RPMI8226 (cell line): Measurements from ENCODE around the gene KIAA1328.
"Not testable (repeated sequence)": the region's sequence is repeated elsewhere in the genome, so short reads cannot be mapped to it uniquely, and the experiment has no call there.

ENCODE experiments used
- DNase-seq: peaks from one replicate; pipeline ENCODE4 v3.0.0-alpha.2; 2015

KIAA1328 gene

GRCh38 chr18:36888778-36889177, 59.9 kb downstream of the KIAA1328 start:
- no peak for DNase-seq

DNA sequence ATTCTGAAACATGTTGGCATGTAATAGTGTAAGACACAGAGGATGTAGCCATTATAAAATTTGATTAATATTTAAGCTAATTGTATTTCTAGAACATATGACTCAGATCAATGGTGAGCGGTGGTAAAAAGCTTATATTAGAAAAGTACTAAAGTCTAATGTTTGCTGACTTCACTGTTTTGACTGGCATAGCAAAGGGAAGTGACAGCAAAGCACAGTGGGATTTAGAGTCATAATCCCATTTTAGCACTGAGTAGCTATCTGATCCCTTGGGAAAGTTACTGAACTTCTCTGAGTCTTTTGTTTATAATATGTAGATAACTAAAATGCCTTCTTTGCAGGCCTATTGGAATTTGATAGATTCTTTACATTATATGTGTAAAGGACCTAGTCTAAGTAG, 60.4 kb downstream of the KIAA1328 start:
- no peak for DNase-seq

- no peak for DNase-seq
These were observed 60.8 kb downstream of the KIAA1328 start for GRCh38 chr18:36889742-36890141.

DNA sequence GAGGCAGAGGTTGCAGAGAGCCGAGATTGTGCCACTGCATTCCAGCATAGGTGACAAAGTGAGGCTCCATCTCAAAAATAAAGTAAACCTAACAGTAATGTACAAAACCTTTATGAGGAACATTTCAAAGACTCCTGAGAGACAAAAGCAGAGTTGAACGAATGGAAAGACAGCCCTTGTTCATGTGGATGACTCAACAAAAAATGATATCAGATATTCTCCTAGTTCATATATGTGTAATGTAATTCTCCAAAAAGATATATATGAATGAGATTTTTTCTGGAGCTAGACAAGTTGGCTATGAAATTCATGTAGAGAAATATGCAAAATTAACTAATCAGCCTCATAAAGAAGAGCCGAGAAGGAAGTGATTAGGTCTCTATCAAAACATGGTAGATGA, 61.7 kb downstream of the KIAA1328 start:
- no peak for DNase-seq

- DNase-seq: no peak
These were observed 64.3 kb downstream of the KIAA1328 start for GRCh38 chr18:36893227-36893626.

- no peak for DNase-seq
These were observed 66.7 kb downstream of the KIAA1328 start for GRCh38 chr18:36895606-36896005.

DNA sequence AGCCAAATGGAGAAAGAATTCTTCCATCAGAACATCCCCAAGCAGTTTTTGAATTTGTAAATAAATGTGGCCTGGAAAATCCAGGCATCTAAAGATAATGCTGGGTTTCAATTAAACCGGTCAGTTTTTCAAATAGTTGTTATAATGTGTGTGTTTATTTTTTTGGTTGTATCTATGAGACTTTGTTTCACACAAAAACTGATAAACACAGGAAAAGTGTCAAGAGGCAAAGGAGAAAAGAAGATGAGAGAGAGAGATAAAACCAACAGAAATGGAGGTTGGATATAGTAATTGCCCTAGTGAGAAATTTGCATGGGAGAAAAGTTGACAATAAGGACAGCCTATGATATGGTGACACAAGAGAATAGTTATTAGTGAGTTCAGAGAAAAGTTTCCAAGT, 68.3 kb downstream of the KIAA1328 start:
- no peak for DNase-seq

DNA sequence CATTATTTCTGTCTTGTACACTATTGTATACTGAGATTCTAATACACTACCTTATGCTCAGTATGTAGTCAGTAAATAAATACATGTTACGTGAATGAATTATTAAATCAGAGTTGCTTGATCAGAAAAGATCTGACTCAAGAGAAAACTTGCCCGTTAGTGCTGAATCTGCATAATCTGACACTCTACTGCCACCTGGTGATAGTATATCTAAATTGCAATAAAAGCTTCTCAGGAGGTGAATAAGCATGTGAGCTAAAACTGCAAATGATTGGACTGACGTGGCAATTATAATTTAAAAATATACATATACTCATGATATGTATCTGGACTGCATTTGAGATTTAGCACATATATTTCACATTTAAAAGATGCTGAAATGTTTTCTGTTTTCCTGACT, 70.4 kb downstream of the KIAA1328 start:
- DNase-seq: peak; percentile 16

- DNase-seq: no peak
These were observed 71.5 kb downstream of the KIAA1328 start for GRCh38 chr18:36900466-36900865.

DNA sequence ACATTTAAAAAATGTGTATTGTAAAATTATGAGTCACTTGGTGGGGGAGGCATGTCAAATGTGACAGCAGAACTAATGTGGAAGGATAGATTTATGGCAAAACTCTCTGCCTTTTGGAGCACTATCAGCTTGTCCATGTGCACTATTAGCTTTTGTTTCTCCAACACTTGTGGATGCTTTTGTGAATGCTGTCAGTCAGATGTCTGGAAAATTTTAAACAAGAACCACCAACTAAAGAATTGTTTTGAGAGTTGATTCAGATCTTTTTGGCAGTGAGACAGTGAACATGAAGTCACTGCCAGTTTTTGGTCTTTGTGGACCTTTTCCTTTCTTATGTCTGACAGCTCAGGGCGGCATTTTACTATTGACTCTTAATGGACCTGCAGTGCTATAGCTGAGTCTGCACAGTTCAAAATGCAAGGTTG, 72.4 kb downstream of the KIAA1328 start:
- DNase-seq: peak; percentile 24

DNA sequence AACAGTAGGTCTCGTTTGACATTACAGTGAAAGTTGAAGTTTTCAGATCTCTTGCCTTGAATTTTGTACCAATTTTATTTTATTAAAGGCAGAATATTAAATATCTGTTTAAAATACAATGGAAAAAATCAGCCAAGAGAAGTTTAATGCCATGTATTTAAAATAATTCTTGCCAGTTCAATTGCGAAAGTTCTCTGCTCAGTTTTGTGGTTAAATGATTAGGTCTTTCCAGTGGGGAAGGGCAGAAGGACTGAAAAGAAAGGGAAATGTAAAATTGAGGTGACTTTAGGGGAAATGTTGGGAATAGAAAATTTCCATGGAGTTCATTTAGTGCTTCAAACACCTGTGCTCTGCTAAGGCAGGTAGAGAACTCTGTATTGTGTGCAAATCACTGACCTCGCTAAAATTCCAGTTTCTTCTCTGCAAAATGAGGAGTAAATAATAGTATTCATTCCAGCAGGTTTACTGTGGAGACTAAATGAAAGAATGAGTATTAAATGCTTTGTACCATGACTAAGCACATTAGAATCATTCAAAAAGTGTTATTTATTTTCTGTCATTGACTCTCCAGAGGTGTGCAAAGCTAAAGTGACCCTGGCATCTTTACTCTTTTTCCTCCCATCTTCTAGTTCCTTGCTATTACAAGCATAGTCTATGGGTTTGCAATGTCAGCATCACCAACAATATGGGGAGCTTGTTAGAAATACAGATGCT, 74.4 kb downstream of the KIAA1328 start:
- DNase-seq: no peak

DNA sequence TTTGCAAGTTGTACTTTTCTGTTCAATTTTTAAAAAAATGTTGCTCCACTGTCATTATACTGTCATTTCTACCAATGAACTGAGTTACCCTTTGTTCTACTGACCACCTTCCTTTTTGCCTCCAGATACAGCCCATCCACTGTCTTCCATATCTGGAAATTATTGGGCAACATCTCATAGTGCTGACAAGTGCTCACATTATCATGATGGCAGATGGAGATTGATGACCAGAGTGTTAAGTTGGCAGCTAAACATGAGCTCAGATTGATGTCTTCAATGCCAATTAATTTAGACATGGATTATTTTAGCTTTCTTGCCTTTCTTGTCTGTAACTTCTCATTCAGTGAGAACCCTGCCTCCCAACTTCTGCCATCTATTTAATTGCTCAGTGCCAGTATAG, 76.6 kb downstream of the KIAA1328 start:
- no peak for DNase-seq

- DNase-seq: not testable (repeated sequence)
These were observed 80.4 kb downstream of the KIAA1328 start for GRCh38 chr18:36909282-36909681.

DNA sequence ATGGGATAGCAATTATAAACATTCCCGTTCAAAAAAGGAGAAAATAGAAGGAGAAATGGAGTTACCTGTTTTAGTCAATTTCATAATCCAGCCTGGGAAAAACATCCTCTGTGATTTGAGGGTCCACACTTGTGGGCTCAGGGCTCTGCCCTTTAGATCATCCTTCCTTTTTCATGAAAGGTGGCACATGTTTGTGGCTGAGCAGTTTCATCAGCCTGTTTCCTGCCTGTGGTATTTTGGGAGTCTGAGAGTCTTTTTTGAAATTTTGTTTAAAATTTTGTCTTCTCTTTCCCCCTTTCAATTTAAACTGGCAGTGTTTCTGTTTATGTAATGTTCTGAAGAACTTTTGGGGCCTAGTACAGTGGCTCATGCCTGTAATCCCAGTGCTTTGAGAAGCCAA, 84.0 kb downstream of the KIAA1328 start:
- no peak for DNase-seq

DNA sequence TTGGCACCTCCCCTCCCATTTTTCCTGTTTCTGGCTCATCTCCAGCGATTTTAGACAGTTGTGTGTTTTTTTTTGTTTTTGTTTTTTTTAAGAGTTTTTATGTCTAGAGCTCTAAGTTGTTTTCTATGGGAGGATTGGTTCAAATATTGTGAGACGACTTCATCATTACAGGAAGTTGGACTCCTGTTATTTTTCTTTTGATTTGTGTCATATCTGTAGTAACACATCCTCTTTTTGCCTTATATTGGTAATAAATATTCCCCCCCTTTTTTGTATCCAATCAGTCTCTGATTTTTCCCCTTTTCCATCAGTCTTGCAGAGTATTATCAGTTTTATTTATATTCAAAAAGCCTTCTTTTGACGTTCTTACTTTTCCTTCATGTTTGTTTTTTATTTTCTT, 89.0 kb downstream of the KIAA1328 start:
- DNase-seq: no peak

DNA sequence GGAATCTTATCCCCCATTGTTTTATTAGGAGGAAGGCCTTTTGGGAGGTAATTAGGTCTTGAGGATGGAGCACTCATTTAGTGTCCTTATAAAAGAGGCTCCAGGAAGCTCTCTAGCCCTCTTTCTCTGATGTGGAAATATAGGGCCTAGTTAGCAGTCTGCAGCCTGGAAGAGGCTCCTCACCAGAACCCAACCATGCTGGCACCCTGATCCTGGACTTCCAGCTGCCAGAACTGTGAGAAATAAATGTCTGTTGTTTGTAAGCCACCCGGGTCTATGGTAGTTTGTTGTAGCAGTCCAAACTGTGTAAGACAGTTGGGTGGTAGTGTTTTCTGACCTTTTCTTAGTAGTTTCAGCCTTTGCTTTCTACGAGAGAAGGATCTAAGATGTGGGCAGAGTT, 100.7 kb downstream of the KIAA1328 start:
- DNase-seq: no peak

GRCh38 chr18:36931106-36931505, 102.2 kb downstream of the KIAA1328 start:
- no peak for DNase-seq

GRCh38 chr18:36933552-36933951, 104.6 kb downstream of the KIAA1328 start:
- no peak for DNase-seq

DNA sequence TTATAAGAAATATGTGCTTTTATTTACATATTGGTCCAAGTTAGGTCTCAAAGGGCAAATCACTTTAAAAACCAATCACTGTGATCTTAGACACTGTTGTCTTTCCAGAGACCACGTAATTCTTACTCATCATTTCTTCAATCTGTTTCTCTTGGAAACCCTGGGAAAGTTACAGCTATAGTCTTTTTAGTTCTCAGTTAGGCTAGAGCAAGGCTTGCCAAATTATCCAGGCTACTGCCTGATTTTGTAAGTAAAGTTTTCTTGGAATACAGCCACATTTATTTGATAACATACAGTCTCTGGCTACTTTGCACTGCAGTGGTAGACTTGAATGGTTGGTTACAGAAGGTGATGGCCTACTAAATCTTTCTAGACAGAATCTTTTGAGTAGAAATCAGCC, 106.0 kb downstream of the KIAA1328 start:
- no peak for DNase-seq

DNA sequence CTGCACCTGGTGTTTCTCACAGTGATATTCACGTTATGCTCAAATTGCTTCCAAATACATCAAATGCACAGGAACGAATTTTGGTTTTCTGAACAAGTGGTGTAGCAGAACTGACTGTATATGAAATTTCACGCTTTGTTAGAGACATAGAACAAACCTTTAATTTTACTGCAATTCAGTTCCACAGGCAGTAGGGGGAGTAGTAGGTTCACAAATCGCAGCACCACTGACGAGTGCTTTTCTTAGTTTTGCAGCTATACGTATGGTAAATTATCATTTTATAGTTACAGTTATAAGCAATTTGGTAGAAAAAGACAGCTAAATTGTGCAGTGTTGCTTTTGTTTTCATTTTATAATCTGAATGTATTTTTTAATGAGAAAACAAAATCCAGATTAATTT, 113.3 kb downstream of the KIAA1328 start:
- DNase-seq: peak; percentile 23

DNA sequence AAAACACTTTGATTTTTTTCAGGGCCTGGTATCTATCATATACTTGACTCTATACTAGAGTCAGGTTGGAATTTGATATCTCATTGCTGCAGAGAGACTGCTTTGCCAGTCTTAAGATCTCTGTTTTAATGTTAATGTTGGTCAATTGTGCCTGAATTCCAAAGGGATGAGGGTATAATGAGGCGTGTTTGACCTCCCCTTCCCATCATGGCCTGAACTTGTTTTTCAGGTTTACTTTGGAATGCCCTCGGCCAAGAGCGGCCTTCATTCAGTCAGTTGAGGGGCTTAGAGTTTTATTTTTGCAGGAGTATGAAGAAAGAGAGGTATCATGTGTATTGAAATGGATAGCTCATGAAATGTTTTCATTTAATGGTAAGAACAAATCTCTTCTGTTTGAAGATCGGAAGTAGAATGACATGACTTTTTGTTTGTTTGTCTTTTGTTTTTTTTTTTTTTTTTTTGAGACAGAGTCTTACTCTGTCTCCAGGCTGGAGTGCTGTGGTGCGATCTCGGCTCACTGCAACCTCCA, 119.0 kb downstream of the KIAA1328 start:
- no peak for DNase-seq

GRCh38 chr18:36950282-36950681, 121.4 kb downstream of the KIAA1328 start:
- DNase-seq: no peak

DNA sequence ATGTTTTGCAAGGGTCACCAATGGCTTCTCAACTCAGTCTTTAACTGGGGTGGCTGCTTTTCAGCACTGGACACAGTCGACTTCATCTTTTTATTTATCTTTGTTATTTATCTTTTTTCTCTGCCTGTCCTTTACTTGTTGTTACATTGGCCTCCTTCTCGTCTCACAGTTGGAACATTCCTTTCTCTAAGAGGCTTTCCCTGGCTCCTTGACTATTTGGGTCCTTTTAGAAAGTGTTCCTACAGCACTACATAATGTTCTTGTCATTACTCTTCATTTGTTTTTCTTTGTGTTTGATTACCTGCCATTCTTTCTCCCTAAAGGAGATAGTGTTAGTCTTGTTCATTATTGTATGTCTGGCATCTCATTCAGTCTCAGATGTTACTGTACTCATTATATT, 122.0 kb downstream of the KIAA1328 start:
- DNase-seq: no peak

DNA sequence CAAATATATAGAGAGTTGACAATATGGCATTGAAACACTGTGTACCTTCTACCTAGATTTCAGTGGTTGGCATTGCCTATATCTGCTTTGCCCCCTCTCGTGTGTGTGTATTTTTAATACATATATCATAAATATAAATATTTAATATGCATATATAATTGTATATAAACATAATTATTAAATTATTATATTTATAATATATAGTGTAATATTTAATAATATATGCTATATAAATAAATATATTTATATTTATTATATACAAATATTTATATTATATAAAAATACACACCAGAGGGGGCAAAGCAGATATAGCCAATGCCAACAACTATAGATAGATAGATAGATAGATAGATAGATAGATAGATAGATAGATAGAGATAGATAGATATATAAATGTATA, 124.1 kb downstream of the KIAA1328 start:
- DNase-seq: no peak

DNA sequence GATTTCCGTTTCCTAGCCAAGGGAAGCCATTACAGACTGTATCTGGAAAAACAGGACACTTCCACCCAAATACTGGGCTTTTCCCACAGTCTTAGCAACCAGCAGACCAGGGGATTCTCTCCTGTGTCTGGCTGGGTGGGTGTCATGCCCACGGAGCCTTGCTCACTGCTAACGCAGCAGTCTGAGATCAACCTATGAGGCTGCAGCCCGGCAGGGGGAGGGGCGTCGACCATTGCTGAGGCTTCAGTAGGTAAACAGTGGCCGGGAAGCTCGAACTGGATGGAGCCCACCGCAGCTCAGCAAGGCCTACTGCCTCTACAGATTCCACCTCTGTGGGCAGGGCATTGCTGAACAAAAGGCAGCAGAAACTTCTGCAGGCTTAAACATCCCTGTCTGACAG, 131.1 kb downstream of the KIAA1328 start:
- DNase-seq: no peak
